Esophagus squamous epithelium (tissue), 4 donors: ENCODE data around the gene FIG4.

Experiments
- POLR2A ChIP-seq, 4 donors: fragments of 450-650 bp; IDR thresholded peaks; one replicate each; pipeline ENCODE4 v1.6.1; 2017; ENCODE audit warnings: antibody characterized with exemption in 4 of 4, mild to moderate bottlenecking in 4 of 4, moderate library complexity in 3 of 4
- TF ChIP-seq, protein P1 (sequence below), 6 experiments: fragments of 450-650 bp in 4 of 6; fragments of 200-600 bp in 2 of 6; sonication (generic) in 2 of 6; IDR thresholded peaks; one replicate each; pipeline ENCODE4 v1.5.1; 2016 to 2019; ENCODE audit warnings: antibody characterized with exemption in 6 of 6, mild to moderate bottlenecking in 4 of 6, moderate library complexity in 4 of 6

DNA sequence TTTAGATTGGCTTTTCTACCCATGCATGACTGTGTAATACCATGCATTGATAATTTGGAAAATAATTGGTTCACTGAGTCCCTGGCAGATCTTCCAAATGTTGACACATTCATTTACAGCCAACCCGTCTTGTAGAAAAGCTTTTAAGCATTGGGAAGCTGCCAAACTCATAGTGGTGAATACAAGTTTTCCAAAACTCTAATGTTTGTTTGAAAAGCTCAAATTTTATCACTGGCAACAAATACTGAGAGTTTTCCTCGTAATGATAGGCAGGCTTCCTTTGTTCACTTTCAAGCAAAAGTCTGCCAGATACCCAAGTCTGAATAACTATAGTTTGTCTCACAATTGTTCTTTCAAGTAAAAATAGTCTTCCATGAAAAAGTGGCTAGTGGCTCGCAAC, 143.0 kb downstream of the FIG4 start:
- TF ChIP-seq, protein P1, sequence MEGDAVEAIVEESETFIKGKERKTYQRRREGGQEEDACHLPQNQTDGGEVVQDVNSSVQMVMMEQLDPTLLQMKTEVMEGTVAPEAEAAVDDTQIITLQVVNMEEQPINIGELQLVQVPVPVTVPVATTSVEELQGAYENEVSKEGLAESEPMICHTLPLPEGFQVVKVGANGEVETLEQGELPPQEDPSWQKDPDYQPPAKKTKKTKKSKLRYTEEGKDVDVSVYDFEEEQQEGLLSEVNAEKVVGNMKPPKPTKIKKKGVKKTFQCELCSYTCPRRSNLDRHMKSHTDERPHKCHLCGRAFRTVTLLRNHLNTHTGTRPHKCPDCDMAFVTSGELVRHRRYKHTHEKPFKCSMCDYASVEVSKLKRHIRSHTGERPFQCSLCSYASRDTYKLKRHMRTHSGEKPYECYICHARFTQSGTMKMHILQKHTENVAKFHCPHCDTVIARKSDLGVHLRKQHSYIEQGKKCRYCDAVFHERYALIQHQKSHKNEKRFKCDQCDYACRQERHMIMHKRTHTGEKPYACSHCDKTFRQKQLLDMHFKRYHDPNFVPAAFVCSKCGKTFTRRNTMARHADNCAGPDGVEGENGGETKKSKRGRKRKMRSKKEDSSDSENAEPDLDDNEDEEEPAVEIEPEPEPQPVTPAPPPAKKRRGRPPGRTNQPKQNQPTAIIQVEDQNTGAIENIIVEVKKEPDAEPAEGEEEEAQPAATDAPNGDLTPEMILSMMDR (IDR thresholded peaks at IDR 0.05) = no peak
- no peak for TF ChIP-seq POLR2A (IDR thresholded peaks at IDR 0.05)
